ENCODE results near the gene KRT77.

DNA sequence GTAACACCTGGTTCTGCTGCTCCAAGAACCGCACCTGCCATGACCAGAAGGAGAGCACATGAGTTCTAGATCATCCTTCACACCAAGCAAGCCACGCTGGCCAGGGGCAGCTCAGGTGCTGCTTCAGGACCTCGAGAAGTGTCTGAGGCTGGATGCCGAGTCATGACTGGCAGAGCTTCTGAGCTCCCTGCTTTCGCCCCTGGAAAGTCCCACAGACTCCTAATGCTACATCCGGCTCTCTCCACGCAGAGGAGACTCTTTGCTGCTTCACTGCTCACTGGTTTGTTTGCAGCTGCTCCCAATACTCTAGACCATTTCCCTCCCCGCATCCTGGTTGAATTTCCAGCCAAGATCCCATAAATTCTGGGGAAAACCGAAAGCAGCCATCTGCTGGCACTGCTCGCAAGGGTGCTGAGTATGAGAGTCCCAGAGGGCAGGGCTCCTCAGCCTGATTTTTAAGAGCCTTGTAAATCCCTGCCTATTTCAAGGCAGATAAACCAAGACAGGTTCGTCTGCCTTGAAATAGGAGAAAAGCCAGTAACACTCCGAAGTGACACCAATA lies 52.7 kb downstream of the KRT77 start:
- TF ChIP-seq, protein P1, sequence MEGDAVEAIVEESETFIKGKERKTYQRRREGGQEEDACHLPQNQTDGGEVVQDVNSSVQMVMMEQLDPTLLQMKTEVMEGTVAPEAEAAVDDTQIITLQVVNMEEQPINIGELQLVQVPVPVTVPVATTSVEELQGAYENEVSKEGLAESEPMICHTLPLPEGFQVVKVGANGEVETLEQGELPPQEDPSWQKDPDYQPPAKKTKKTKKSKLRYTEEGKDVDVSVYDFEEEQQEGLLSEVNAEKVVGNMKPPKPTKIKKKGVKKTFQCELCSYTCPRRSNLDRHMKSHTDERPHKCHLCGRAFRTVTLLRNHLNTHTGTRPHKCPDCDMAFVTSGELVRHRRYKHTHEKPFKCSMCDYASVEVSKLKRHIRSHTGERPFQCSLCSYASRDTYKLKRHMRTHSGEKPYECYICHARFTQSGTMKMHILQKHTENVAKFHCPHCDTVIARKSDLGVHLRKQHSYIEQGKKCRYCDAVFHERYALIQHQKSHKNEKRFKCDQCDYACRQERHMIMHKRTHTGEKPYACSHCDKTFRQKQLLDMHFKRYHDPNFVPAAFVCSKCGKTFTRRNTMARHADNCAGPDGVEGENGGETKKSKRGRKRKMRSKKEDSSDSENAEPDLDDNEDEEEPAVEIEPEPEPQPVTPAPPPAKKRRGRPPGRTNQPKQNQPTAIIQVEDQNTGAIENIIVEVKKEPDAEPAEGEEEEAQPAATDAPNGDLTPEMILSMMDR (IDR thresholded peaks at IDR 0.05): no peak
- TF ChIP-seq POLR2AphosphoS5 (IDR thresholded peaks at IDR 0.05): no peak

Measured in breast epithelium (tissue), 3 donors.